Nucleus accumbens (tissue), 56 donors: ENCODE results near the gene MRPL50.
"Not testable (repeated sequence)": the region's sequence is repeated elsewhere in the genome, so short reads cannot be mapped to it uniquely, and the experiment has no call there.

Source experiments
- DNase-seq, 56 donors: peaks; one replicate each; lab custom pipeline; 2025; lab: John Stamatoyannopoulos, UW

The MRPL50 gene

GRCh38 chr9:101418518-101419430 is 20.4 kb upstream of the MRPL50 start:
- DNase-seq: no peak

GRCh38 chr9:101417977-101418376 is 19.6 kb upstream of the MRPL50 start:
- DNase-seq: no peak

GRCh38 chr9:101417389-101417788 is 19.0 kb upstream of the MRPL50 start:
- no peak for DNase-seq

- DNase-seq: no peak
Measured at GRCh38 chr9:101415578-101415977, 17.2 kb upstream of the MRPL50 start.

GRCh38 chr9:101414839-101415238 is 16.4 kb upstream of the MRPL50 start:
- DNase-seq: no peak

GRCh38 chr9:101409079-101409477 is 10.7 kb upstream of the MRPL50 start:
- no peak for DNase-seq

GRCh38 chr9:101408374-101409078 is 10.1 kb upstream of the MRPL50 start:
- no peak for DNase-seq

GRCh38 chr9:101403516-101404285 is 5.3 kb upstream of the MRPL50 start:
- DNase-seq: no peak

- peak in 6 of 56 donors; percentile 7 to 49 (median 23) for DNase-seq
Measured at GRCh38 chr9:101400120-101400519, 1.7 kb upstream of the MRPL50 start.

GRCh38 chr9:101399643-101399970 is 1.2 kb upstream of the MRPL50 start:
- DNase-seq: no peak

- peak in 8 of 56 donors; percentile 26 to 66 (median 35) for DNase-seq
Measured at GRCh38 chr9:101398930-101399642, 668 bp upstream of the MRPL50 start.

- no peak for DNase-seq
Measured at GRCh38 chr9:101397746-101398067, 711 bp downstream of the MRPL50 start.

GRCh38 chr9:101394687-101395086 is 3.7 kb downstream of the MRPL50 start:
- DNase-seq: no peak

- DNase-seq: no peak
Measured at GRCh38 chr9:101393135-101393534, 5.3 kb downstream of the MRPL50 start.

GRCh38 chr9:101388507-101388993 is 9.9 kb downstream of the MRPL50 start:
- DNase-seq: no peak

GRCh38 chr9:101387871-101388506 is 10.4 kb downstream of the MRPL50 start:
- DNase-seq: peak in 1 of 56 donors; percentile 22

- DNase-seq: not testable (repeated sequence)
Measured at GRCh38 chr9:101384873-101385536, 13.4 kb downstream of the MRPL50 start, which contains the start of gene BAAT. Gene BAAT (minus strand): TSS chr9:101385006. CDS start chr9:101371404, 13,602 bp downstream.

GRCh38 chr9:101383361-101383760 is 15.1 kb downstream of the MRPL50 start:
- DNase-seq: no peak

- no peak for DNase-seq
Measured at GRCh38 chr9:101381833-101382342, 16.5 kb downstream of the MRPL50 start.
